Esophagus squamous epithelium (tissue), 4 donors: Measurements from ENCODE around the gene ZNF649.

ENCODE experiments used
- POLR2A ChIP-seq, 4 donors: fragments of 450-650 bp; IDR thresholded peaks; one replicate each; pipeline ENCODE4 v1.6.1; 2017; ENCODE audit warnings: antibody characterized with exemption in 4 of 4, mild to moderate bottlenecking in 4 of 4, moderate library complexity in 3 of 4
- TF ChIP-seq, protein P1 (sequence below), 6 experiments: fragments of 450-650 bp in 4 of 6; fragments of 200-600 bp in 2 of 6; sonication (generic) in 2 of 6; IDR thresholded peaks; one replicate each; pipeline ENCODE4 v1.5.1; 2016 to 2019; ENCODE audit warnings: antibody characterized with exemption in 6 of 6, mild to moderate bottlenecking in 4 of 6, moderate library complexity in 4 of 6

DNA sequence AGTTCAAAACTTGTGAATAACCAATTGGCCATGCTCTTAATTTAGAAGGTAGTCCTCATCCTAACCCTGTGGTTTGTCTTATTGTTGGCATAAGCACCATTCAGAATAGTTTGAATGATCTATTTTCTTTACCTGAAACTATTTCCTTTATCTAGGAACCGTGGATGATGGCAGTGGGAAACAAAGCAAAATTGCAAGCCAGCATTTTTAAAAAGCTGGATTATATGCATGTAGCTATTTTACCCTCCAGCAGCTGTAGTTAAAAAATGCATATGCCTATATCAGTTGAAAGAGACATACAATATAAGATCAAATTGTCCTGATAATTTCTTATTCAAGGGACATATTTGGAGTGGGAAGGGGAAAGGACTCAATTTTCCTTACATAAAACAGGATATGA, 41.8 kb upstream of the ZNF649 start:
- TF ChIP-seq, protein P1, sequence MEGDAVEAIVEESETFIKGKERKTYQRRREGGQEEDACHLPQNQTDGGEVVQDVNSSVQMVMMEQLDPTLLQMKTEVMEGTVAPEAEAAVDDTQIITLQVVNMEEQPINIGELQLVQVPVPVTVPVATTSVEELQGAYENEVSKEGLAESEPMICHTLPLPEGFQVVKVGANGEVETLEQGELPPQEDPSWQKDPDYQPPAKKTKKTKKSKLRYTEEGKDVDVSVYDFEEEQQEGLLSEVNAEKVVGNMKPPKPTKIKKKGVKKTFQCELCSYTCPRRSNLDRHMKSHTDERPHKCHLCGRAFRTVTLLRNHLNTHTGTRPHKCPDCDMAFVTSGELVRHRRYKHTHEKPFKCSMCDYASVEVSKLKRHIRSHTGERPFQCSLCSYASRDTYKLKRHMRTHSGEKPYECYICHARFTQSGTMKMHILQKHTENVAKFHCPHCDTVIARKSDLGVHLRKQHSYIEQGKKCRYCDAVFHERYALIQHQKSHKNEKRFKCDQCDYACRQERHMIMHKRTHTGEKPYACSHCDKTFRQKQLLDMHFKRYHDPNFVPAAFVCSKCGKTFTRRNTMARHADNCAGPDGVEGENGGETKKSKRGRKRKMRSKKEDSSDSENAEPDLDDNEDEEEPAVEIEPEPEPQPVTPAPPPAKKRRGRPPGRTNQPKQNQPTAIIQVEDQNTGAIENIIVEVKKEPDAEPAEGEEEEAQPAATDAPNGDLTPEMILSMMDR (IDR thresholded peaks at IDR 0.05): no peak
- no peak for TF ChIP-seq POLR2A (IDR thresholded peaks at IDR 0.05)
